Ishikawa (cell line): ENCODE measurements around the gene KCNMB1.

Experiments
- REST ChIP-seq: IDR thresholded peaks from 2 replicates; pipeline ENCODE4 v1.6.1; 2012; ENCODE audit warnings: low read depth, mild to moderate bottlenecking
- TAF1 ChIP-seq: IDR thresholded peaks from 2 replicates; pipeline ENCODE4 v1.6.1; 2012; ENCODE audit warnings: low read depth, mild to moderate bottlenecking
- YY1 ChIP-seq: IDR thresholded peaks from 2 replicates; pipeline ENCODE4 v1.6.1; 2012; ENCODE audit warnings: low read depth

- TF ChIP-seq TAF1 (no peak), YY1 (no peak), REST (no peak)
Measured at GRCh38 chr5:170327829-170328228, 61.3 kb downstream of the KCNMB1 start.
